ENCODE data around the gene SPATS2. TPM values are rescaled to one million over a fixed set of nuclear protein-coding genes. Genes with fewer than 3 reads are reported as not detected.

Gene SPATS2
- total RNA-seq, 2 donors from 2014 or later = 11.5 to 31.4 TPM

DNA sequence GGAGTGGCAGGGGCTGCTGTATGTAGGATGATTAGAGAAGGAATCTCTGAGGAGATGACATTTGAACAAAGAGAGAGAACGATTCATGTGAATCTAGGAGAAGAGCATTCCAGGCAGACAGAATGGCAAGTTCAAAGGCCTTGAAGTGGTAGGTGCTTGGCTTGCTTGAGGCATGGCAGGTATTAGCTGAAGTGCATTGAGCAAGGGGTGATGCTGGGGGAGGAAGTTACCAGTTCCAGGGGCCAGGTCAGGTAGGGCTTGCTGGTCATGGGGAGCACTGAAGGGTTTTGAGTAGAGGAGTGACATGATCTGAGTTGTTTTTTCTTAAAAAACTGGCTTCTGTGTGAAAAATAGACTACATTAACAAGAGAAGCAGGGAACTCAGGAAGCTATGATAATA, 71.8 kb downstream of the SPATS2 start:
- no peak overlapping the region for H3K4me3 ChIP-seq
- no peak overlapping the region for H3K27ac ChIP-seq
- no peaks in the 10 kb centered on the region for H3K27me3 ChIP-seq (replicated peaks; ENCODE audit: insufficient read depth)
- ATAC-seq (ENCODE audit: insufficient number of reproducible peaks, low FRiP score, low read depth) (no peak), DNase-seq (ENCODE audit: low spot score) (no peak)
- TF ChIP-seq, protein P1, sequence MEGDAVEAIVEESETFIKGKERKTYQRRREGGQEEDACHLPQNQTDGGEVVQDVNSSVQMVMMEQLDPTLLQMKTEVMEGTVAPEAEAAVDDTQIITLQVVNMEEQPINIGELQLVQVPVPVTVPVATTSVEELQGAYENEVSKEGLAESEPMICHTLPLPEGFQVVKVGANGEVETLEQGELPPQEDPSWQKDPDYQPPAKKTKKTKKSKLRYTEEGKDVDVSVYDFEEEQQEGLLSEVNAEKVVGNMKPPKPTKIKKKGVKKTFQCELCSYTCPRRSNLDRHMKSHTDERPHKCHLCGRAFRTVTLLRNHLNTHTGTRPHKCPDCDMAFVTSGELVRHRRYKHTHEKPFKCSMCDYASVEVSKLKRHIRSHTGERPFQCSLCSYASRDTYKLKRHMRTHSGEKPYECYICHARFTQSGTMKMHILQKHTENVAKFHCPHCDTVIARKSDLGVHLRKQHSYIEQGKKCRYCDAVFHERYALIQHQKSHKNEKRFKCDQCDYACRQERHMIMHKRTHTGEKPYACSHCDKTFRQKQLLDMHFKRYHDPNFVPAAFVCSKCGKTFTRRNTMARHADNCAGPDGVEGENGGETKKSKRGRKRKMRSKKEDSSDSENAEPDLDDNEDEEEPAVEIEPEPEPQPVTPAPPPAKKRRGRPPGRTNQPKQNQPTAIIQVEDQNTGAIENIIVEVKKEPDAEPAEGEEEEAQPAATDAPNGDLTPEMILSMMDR (IDR thresholded peaks at IDR 0.05) = no peak
- no peaks in the 10 kb centered on the region for H3K36me3 ChIP-seq
- no peaks in the 10 kb centered on the region for H3K4me1 ChIP-seq (ENCODE audit: control insufficient read depth in 1 of 2, low read depth in 2 of 2)
- H3K9me3 ChIP-seq = no peaks in the 10 kb centered on the region

GRCh38 chr12:49440035-49440434, 72.8 kb downstream of the SPATS2 start:
- no peak overlapping the region for H3K27ac ChIP-seq
- H3K4me3 ChIP-seq = no peak overlapping the region

DNA sequence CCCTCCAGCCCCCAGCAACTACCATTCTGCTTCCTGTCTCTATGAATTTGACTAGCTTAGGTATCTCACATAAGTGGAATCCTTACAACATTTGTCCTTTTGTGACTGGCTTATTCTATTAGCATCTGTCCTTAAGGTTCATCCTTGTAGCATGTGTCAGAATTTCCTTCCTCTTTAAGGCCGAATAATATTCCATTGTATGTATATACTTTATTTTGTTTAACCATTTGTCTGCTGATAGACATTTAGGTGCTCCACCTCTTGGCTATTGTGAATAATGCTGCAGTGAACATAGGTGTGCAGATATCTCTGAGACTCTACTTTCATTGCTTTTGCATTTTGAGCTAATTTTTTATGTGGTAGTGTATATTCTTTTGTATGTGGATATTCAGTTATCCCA, 75.7 kb downstream of the SPATS2 start:
- H3K36me3 ChIP-seq = no peaks in the 10 kb centered on the region
- ATAC-seq (ENCODE audit: insufficient number of reproducible peaks, low FRiP score, low read depth) (no peak), DNase-seq (ENCODE audit: low spot score) (no peak)
- TF ChIP-seq, protein P1 (IDR thresholded peaks at IDR 0.05) = no peak
- H3K4me1 ChIP-seq (ENCODE audit: control insufficient read depth in 1 of 2, low read depth in 2 of 2) = no peaks in the 10 kb centered on the region
- H3K27me3 ChIP-seq (replicated peaks; ENCODE audit: insufficient read depth) = no peaks in the 10 kb centered on the region
- no peak overlapping the region for H3K27ac ChIP-seq
- H3K4me3 ChIP-seq = no peak overlapping the region
- no peaks in the 10 kb centered on the region for H3K9me3 ChIP-seq

More at GRCh38 chr12:49440035-49440434, 72.8 kb downstream of the SPATS2 start:
- Histone ChIP-seq H3K4me1 (ENCODE audit: control insufficient read depth in 1 of 2, low read depth in 2 of 2) (no peaks in the 10 kb centered on the region), H3K9me3 (no peaks in the 10 kb centered on the region), H3K36me3 (no peaks in the 10 kb centered on the region), H3K27me3 (replicated peaks; ENCODE audit: insufficient read depth) (no peaks in the 10 kb centered on the region)
- no peak for DNase-seq (ENCODE audit: low spot score)
- no peak for ATAC-seq (ENCODE audit: insufficient number of reproducible peaks, low FRiP score, low read depth)
- TF ChIP-seq, protein P1 (IDR thresholded peaks at IDR 0.05) = no peak

- TF ChIP-seq, protein P1 (IDR thresholded peaks at IDR 0.05) = no peak
- Histone ChIP-seq H3K4me1 (ENCODE audit: control insufficient read depth in 1 of 2, low read depth in 2 of 2) (no peaks in the 10 kb centered on the region), H3K36me3 (no peaks in the 10 kb centered on the region), H3K27me3 (replicated peaks; ENCODE audit: insufficient read depth) (no peaks in the 10 kb centered on the region), H3K4me3 (no peak overlapping the region), H3K9me3 (no peaks in the 10 kb centered on the region), H3K27ac (no peak overlapping the region)
- DNase-seq (ENCODE audit: low spot score) (no peak), ATAC-seq (ENCODE audit: insufficient number of reproducible peaks, low FRiP score, low read depth) (no peak)
These were observed 79.3 kb downstream of the SPATS2 start for GRCh38 chr12:49446571-49446970.

DNA sequence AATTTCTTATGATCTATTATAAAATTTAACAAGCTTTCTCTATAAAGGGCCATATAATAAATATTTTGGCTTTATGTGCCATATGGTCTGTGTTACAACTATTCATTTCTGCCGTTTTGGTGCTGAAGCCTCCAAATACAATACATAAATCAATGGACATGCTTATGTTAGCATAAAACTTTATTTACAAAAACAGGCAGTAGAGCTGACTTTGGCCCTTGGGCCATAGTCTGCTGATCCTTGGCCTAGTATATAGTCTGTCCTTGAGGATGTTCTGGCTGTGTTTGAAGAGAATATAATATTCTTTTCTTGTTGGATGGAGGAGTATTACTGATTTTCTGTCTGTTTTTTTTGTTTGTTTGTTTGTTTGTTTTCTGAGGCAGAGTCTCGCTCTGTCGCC, 81.6 kb downstream of the SPATS2 start:
- DNase-seq (ENCODE audit: low spot score) (no peak), ATAC-seq (ENCODE audit: insufficient number of reproducible peaks, low FRiP score, low read depth) (no peak)
- no peaks in the 10 kb centered on the region for H3K36me3 ChIP-seq
- H3K27me3 ChIP-seq (replicated peaks; ENCODE audit: insufficient read depth) = no peaks in the 10 kb centered on the region
- H3K9me3 ChIP-seq = no peaks in the 10 kb centered on the region
- H3K4me1 ChIP-seq (ENCODE audit: control insufficient read depth in 1 of 2, low read depth in 2 of 2) = no peaks in the 10 kb centered on the region
- H3K4me3 ChIP-seq = no peak overlapping the region
- TF ChIP-seq, protein P1 (IDR thresholded peaks at IDR 0.05) = no peak
- no peak overlapping the region for H3K27ac ChIP-seq
